PC-3 (cell line): ENCODE measurements around the gene GRHPR.

Source experiments
- EZH2 ChIP-seq: fragments of 300-600 bp; sonication (generic); IDR thresholded peaks from one replicate; pipeline ENCODE4 v1.6.1; 2017; ENCODE audit warnings: antibody characterized with exemption, mild to moderate bottlenecking, low read length; ENCODE audit not compliant: unreplicated experiment
- TF ChIP-seq, protein P1 (sequence below): fragments of 300-600 bp; sonication (generic); conservative IDR thresholded peaks from 2 replicates; pipeline ENCODE4 v1.5.1; 2017; ENCODE audit warnings: antibody characterized with exemption, low read depth, mild to moderate bottlenecking, low read length

DNA sequence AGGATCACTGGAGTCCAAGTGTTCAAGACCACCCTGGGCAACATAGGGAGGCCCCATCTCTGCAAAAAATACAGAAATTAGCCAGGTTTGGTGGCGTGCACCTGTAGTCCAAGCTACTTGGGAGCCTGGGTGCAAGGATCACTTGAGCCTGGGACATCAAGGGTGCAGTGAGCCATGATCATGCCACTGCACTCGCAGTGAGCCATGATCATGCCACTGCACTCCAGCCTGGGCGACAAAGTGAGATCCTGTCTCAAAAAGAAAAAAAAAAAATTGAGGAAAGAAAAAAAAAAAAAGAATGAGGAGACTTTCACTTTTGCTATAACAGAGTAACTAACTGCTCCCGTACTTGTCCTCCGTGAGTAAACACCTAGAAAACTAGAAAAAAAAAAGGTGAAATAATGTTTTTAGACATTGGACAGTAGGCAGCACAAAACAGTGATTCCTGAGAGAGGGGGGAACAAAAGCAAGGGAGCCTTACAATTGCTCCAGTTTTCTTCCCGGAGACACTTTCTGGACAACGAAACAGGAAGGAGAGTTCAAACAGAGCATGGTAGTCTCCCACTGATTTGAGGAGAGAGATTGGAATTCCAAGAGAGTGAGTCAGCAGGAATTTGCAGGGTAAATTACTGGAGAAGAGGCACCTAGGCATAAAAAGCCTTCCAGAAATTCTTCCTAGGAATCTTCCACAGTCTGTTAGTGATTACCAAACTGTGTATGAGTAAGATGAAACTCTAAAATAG is 49.6 kb downstream of the GRHPR start:
- TF ChIP-seq, protein P1, sequence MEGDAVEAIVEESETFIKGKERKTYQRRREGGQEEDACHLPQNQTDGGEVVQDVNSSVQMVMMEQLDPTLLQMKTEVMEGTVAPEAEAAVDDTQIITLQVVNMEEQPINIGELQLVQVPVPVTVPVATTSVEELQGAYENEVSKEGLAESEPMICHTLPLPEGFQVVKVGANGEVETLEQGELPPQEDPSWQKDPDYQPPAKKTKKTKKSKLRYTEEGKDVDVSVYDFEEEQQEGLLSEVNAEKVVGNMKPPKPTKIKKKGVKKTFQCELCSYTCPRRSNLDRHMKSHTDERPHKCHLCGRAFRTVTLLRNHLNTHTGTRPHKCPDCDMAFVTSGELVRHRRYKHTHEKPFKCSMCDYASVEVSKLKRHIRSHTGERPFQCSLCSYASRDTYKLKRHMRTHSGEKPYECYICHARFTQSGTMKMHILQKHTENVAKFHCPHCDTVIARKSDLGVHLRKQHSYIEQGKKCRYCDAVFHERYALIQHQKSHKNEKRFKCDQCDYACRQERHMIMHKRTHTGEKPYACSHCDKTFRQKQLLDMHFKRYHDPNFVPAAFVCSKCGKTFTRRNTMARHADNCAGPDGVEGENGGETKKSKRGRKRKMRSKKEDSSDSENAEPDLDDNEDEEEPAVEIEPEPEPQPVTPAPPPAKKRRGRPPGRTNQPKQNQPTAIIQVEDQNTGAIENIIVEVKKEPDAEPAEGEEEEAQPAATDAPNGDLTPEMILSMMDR, result no peak
- no peak for TF ChIP-seq EZH2
